IMR-90 (cell line): ENCODE results near the gene DDX20. TPM values are rescaled to one million over a fixed set of nuclear protein-coding genes. Genes with fewer than 3 reads are reported as not detected.

ENCODE experiments used
- ATAC-seq: fragments of 200-7000 bp; cut with Tn5 transposase; 2 replicates; pipeline ENCODE4 v1.9.1; 2020; ENCODE audit warnings: low read depth, mild to moderate bottlenecking, moderate library complexity
- BruUV-seq: library from RNA; stranded (reverse); fragments of 400-500 nt; replicated peaks from 2 replicates; lab custom pipeline; 2021; lab: Mats Ljungman, UMichigan
- CTCF ChIA-PET: fragments of 300-600 bp; formaldehyde crosslinking; extraction: SDS; loops from one replicate; lab custom pipeline; 2021; ENCODE audit warnings: antibody characterized with exemption; lab: Yijun Ruan, JAX
- POLR2A ChIA-PET: fragments of 300-600 bp; sonication (Branson Sonifier 250); formaldehyde crosslinking; loops from one replicate; lab custom pipeline; 2022; ENCODE audit warnings: antibody characterized with exemption; ENCODE audit not compliant: unreplicated experiment; lab: Charles Lee
- DNase-seq: peaks from one replicate; pipeline ENCODE4 v3.0.0; 2013
- H2AFZ ChIP-seq: replicated peaks from 2 replicates; pipeline ENCODE3; 2013; ENCODE audit warnings: low read length, mild to moderate bottlenecking; ENCODE audit not compliant: poor library complexity
- H2AK5ac ChIP-seq: 2 replicates; pipeline ENCODE4 v1.6.1; 2013; ENCODE audit warnings: low read depth, low read length, inconsistent platforms
- H2AK9ac ChIP-seq: replicated peaks from 2 replicates; pipeline ENCODE3; 2013; ENCODE audit warnings: mild to moderate bottlenecking, low read depth, low read length, moderate library complexity; ENCODE audit not compliant: poor library complexity
- H2BK120ac ChIP-seq: 2 replicates; pipeline ENCODE4 v1.6.1; 2013; ENCODE audit warnings: low read depth, low read length, inconsistent platforms
- H2BK15ac ChIP-seq: 3 replicates; pipeline ENCODE4 v1.6.1; 2013; ENCODE audit warnings: low read depth, low read length, inconsistent platforms
- H2BK20ac ChIP-seq: 2 replicates; pipeline ENCODE4 v1.6.1; 2013; ENCODE audit warnings: low read depth, mild to moderate bottlenecking, inconsistent platforms, low read length, moderate library complexity
- H2BK5ac ChIP-seq: 2 replicates; pipeline ENCODE4 v1.6.1; 2013; ENCODE audit warnings: mild to moderate bottlenecking, low read depth, low read length, inconsistent platforms; ENCODE audit not compliant: poor library complexity, severe bottlenecking
- H3K14ac ChIP-seq: replicated peaks from 2 replicates; pipeline ENCODE4 v1.6.1; 2013; ENCODE audit warnings: low read depth, low read length, inconsistent platforms
- H3K18ac ChIP-seq: 2 replicates; pipeline ENCODE4 v1.6.1; 2013; ENCODE audit warnings: low read depth, low read length, control low read depth
- H3K23ac ChIP-seq: 2 replicates; pipeline ENCODE4 v1.6.1; 2013; ENCODE audit warnings: low read depth, low read length, inconsistent platforms
- H3K27ac ChIP-seq: 2 replicates; pipeline ENCODE4 v1.5.1; 2013; ENCODE audit warnings: mild to moderate bottlenecking, control low read depth, low read length; ENCODE audit not compliant: insufficient read depth
- H3K27me3 ChIP-seq: 2 replicates; pipeline ENCODE4 v1.6.1; 2013; ENCODE audit warnings: low read length; ENCODE audit not compliant: control insufficient read depth, insufficient read depth
- H3K36me3 ChIP-seq: 2 replicates; pipeline ENCODE4 v1.6.1; 2013; ENCODE audit warnings: low read length, mixed read lengths; ENCODE audit not compliant: control insufficient read depth, insufficient read depth
- H3K4ac ChIP-seq: 2 replicates; pipeline ENCODE4 v1.6.1; 2013; ENCODE audit warnings: low read depth, low read length, inconsistent platforms
- H3K4me1 ChIP-seq: 2 replicates; pipeline ENCODE4 v1.6.1; 2013; ENCODE audit warnings: low read length, mixed read lengths; ENCODE audit not compliant: control insufficient read depth, insufficient read depth
- H3K4me2 ChIP-seq: 2 replicates; pipeline ENCODE4 v1.6.1; 2013; ENCODE audit warnings: low read depth, mild to moderate bottlenecking, control low read depth, low read length, moderate library complexity
- H3K4me3 ChIP-seq: 2 replicates; pipeline ENCODE4 v1.5.1; 2013; ENCODE audit warnings: low read depth, mild to moderate bottlenecking, control low read depth, low read length, moderate library complexity; ENCODE audit not compliant: insufficient read depth
- H3K56ac ChIP-seq: 2 replicates; pipeline ENCODE4 v1.6.1; 2013; ENCODE audit warnings: low read length, inconsistent platforms; ENCODE audit not compliant: insufficient read depth; ENCODE audit errors: extremely low read depth
- H3K79me1 ChIP-seq, 2 experiments: 2 replicates each; pipeline ENCODE4 v1.6.1; 2013; ENCODE audit warnings: low read length in 2 of 2, inconsistent platforms in 1 of 2, low read depth in 1 of 2
- H3K9ac ChIP-seq: 2 replicates; pipeline ENCODE4 v1.6.1; 2013; ENCODE audit warnings: low read depth, low read length, control low read depth
- H3K9me1 ChIP-seq: 2 replicates; pipeline ENCODE4 v1.6.1; 2013; ENCODE audit warnings: low read length, inconsistent platforms; ENCODE audit not compliant: insufficient read depth
- H3K9me3 ChIP-seq: 2 replicates; pipeline ENCODE4 v1.6.1; 2013; ENCODE audit warnings: low read length; ENCODE audit not compliant: control insufficient read depth, insufficient read depth
- H4K20me1 ChIP-seq: 2 replicates; pipeline ENCODE4 v1.6.1; 2013; ENCODE audit warnings: low read length, inconsistent platforms; ENCODE audit not compliant: insufficient read depth
- H4K5ac ChIP-seq: 2 replicates; pipeline ENCODE4 v1.6.1; 2013; ENCODE audit warnings: mild to moderate bottlenecking, low read depth, low read length, control low read depth
- H4K8ac ChIP-seq, 2 experiments: 2 replicates each; pipeline ENCODE4 v1.6.1; 2013; ENCODE audit warnings: low read depth in 2 of 2, low read length in 2 of 2, control low read depth in 1 of 2, inconsistent platforms in 1 of 2
- H4K91ac ChIP-seq: 2 replicates; pipeline ENCODE4 v1.6.1; 2013; ENCODE audit warnings: low read depth, low read length, inconsistent platforms; ENCODE audit not compliant: insufficient read depth
- BHLHE40 ChIP-seq: fragments of 150-350 bp; IDR thresholded peaks from 2 replicates; pipeline ENCODE4 v1.6.1; 2016; ENCODE audit warnings: mild to moderate bottlenecking, low read depth, low read length
- CEBPB ChIP-seq: IDR thresholded peaks from 2 replicates; pipeline ENCODE4 v1.6.1; 2012; ENCODE audit warnings: low read depth, low read length, improper control_type of control experiment
- CHD1 ChIP-seq: IDR thresholded peaks from 2 replicates; pipeline ENCODE4 v1.6.1; 2012; ENCODE audit warnings: low read depth, low read length, improper control_type of control experiment
- FOS ChIP-seq: fragments of 150-350 bp; IDR thresholded peaks from 2 replicates; pipeline ENCODE4 v1.6.1; 2016; ENCODE audit warnings: low read depth, low read length
- MAFK ChIP-seq: IDR thresholded peaks from 2 replicates; pipeline ENCODE4 v1.6.1; 2012; ENCODE audit warnings: low read depth, low read length, improper control_type of control experiment
- MAZ ChIP-seq: IDR thresholded peaks from 2 replicates; pipeline ENCODE4 v1.6.1; 2012; ENCODE audit warnings: low read depth, mild to moderate bottlenecking, low read length, improper control_type of control experiment, moderate library complexity, borderline replicate concordance
- MXI1 ChIP-seq: IDR thresholded peaks from 2 replicates; pipeline ENCODE4 v1.6.1; 2012; ENCODE audit warnings: low read depth, mild to moderate bottlenecking, low read length, moderate library complexity, borderline replicate concordance
- NFE2L2 ChIP-seq: fragments of 150-350 bp; IDR thresholded peaks from 2 replicates; pipeline ENCODE4 v1.6.1; 2016; ENCODE audit warnings: low read depth, mild to moderate bottlenecking, low read length
- POLR2A ChIP-seq: IDR thresholded peaks from 2 replicates; pipeline ENCODE4 v1.6.1; 2012; ENCODE audit warnings: mild to moderate bottlenecking, low read depth, low read length
- RAD21 ChIP-seq: IDR thresholded peaks from 2 replicates; pipeline ENCODE4 v1.6.1; 2012; ENCODE audit warnings: low read length, improper control_type of control experiment
- RCOR1 ChIP-seq: IDR thresholded peaks from 2 replicates; pipeline ENCODE4 v1.6.1; 2012; ENCODE audit warnings: mild to moderate bottlenecking, low read length, improper control_type of control experiment; ENCODE audit not compliant: insufficient replicate concordance
- RFX5 ChIP-seq: IDR thresholded peaks from 2 replicates; pipeline ENCODE4 v1.8.0; 2012; ENCODE audit warnings: low read depth, mild to moderate bottlenecking, low read length, moderate library complexity
- SMC3 ChIP-seq: fragments of 150-350 bp; IDR thresholded peaks from 2 replicates; pipeline ENCODE4 v1.6.1; 2016; ENCODE audit warnings: low read depth, mild to moderate bottlenecking, antibody characterized with exemption, low read length, moderate library complexity
- WGBS, 2 experiments: methylation state at CpG; one replicate each; pipeline versions ENCODE4 v1.1.5 to v1.1.7; 2013; ENCODE audit warnings: missing lambda C conversion rate in 2 of 2; ENCODE audit not compliant: insufficient read length in 1 of 2; ENCODE audit errors: extremely low coverage in 2 of 2; 5-methylcytosine and 5-hydroxymethylcytosine counted together
- dilution Hi-C: fragments of 300-500 bp; cut with HindIII; formaldehyde crosslinking; loops from one replicate; pipeline ENCODE4 v1.14.3; 2018; ENCODE audit warnings: low sequenced_read_pairs; ENCODE audit not compliant: unreplicated experiment
- in situ Hi-C: fragments of 300-500 bp; cut with MboI; formaldehyde crosslinking; loops from 3 replicates; pipeline ENCODE4 v1.14.3; 2019; ENCODE audit warnings: low sequenced_read_pairs, inconsistent platforms, mixed read lengths
- intact Hi-C: fragments of 100-400 bp; cut with micrococcal nuclease; formaldehyde crosslinking; loops from 2 replicates; pipeline ENCODE4 v1.10.0; 2022
- polyA plus RNA-seq, 3 experiments: library from polyadenylated mRNA; depleted of rRNA; stranded (reverse); fragments of >200 nt; gene quantifications; 2 replicates each; pipeline ENCODE4 v1.2.3, GENCODE V29; 2012; ENCODE audit warnings: low replicate concordance in 1 of 3
- total RNA-seq: library from RNA; depleted of rRNA; stranded (reverse); fragments of >200 nt; gene quantifications from 2 replicates; pipeline ENCODE4 v1.2.3, GENCODE V29; 2012
- TF ChIP-seq, protein P1 (sequence below): fragments of 150-350 bp; IDR thresholded peaks from 2 replicates; pipeline ENCODE4 v1.6.1; 2017; ENCODE audit warnings: mild to moderate bottlenecking, antibody characterized with exemption, low read length, low read depth
- TF ChIP-seq, protein P2 (sequence below): fragments of 150-350 bp; IDR thresholded peaks from 2 replicates; pipeline ENCODE4 v1.6.1; 2016; ENCODE audit warnings: low read depth, mild to moderate bottlenecking, low read length, moderate library complexity, borderline replicate concordance
- TF ChIP-seq, protein P3 (sequence below): conservative IDR thresholded peaks from 2 replicates; pipeline ENCODE4 v1.5.1; 2012; ENCODE audit warnings: mild to moderate bottlenecking, low read depth, low read length, improper control_type of control experiment

The DDX20 gene
- total and polyA plus RNA-seq, 2 of the 4 experiments (the other 2 are of a cell fraction): 5.7 to 10.9 TPM

DNA sequence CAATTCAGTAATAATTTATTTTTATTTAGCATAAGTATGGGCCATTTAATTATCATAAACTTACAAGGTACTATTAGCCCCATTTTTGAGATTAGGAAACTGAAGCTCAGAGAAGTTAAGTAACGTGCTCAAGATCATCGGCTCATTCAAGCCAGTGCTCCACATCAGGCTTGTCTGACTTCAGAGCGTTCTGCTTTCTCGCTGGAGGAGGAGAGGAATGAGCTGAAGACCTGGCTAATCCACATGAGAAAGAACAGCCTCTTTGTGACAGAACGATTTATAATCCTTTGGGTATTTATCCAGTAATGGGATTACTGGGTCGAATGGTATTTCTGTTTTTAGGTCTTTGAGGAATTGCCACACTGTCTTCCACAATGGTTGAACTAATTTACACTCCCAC is 39.7 kb downstream of the DDX20 start:
- ATAC-seq (no peak), DNase-seq (no peak)
- dilution Hi-C loops: no loop called here
- Histone ChIP-seq H2AK5ac (no peak overlapping the region), H2AK9ac (no peak overlapping the region), H3K4me1 (no peaks in the 10 kb centered on the region), H4K8ac (no peak overlapping the region), H3K9me1 (no peaks in the 10 kb centered on the region), H3K4me3 (no peak overlapping the region), H3K9ac (no peak overlapping the region), H2BK5ac (no peak overlapping the region), H3K56ac (no peak overlapping the region), H2BK15ac (no peak overlapping the region), H3K36me3 (no peaks in the 10 kb centered on the region), H3K27me3 (peaks cover 25% of the 10 kb centered on the region), H3K9me3 (no peaks in the 10 kb centered on the region), H3K18ac (no peak overlapping the region), H4K20me1 (no peaks in the 10 kb centered on the region), H3K27ac (no peak overlapping the region), H3K23ac (no peak overlapping the region), H2BK120ac (no peak overlapping the region), H3K4ac (no peak overlapping the region), H2BK20ac (no peak overlapping the region), H4K91ac (no peak overlapping the region), H2AFZ (no peak overlapping the region), H3K4me2 (no peak overlapping the region), H3K14ac (no peak overlapping the region), H3K79me1 (no peaks in the 10 kb centered on the region), H4K5ac (no peak overlapping the region)
- CTCF ChIA-PET: interaction anchor here (0.5 kb wide), 1 partner anchor 449 kb away, joined by 3 read pairs; no protein-coding TSS in a partner anchor
- POLR2A ChIA-PET: no interaction called here
- in situ Hi-C loops: no loop called here
- intact Hi-C loops: no loop called here
- BruUV-seq: no TSS peak
- TF ChIP-seq, protein P1, sequence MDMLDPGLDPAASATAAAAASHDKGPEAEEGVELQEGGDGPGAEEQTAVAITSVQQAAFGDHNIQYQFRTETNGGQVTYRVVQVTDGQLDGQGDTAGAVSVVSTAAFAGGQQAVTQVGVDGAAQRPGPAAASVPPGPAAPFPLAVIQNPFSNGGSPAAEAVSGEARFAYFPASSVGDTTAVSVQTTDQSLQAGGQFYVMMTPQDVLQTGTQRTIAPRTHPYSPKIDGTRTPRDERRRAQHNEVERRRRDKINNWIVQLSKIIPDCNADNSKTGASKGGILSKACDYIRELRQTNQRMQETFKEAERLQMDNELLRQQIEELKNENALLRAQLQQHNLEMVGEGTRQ: no peak
- no peak for TF ChIP-seq RFX5
- TF ChIP-seq MAZ: no peak
- TF ChIP-seq FOS: no peak
- TF ChIP-seq RAD21: no peak
- no peak for TF ChIP-seq BHLHE40
- no peak for TF ChIP-seq MAFK
- no peak for TF ChIP-seq MXI1
- no peak for TF ChIP-seq CEBPB
- no peak for TF ChIP-seq RCOR1
- no peak for TF ChIP-seq CHD1
- TF ChIP-seq, protein P2, sequence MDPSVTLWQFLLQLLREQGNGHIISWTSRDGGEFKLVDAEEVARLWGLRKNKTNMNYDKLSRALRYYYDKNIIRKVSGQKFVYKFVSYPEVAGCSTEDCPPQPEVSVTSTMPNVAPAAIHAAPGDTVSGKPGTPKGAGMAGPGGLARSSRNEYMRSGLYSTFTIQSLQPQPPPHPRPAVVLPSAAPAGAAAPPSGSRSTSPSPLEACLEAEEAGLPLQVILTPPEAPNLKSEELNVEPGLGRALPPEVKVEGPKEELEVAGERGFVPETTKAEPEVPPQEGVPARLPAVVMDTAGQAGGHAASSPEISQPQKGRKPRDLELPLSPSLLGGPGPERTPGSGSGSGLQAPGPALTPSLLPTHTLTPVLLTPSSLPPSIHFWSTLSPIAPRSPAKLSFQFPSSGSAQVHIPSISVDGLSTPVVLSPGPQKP: no peak
- no peak for TF ChIP-seq POLR2A
- TF ChIP-seq, protein P3, sequence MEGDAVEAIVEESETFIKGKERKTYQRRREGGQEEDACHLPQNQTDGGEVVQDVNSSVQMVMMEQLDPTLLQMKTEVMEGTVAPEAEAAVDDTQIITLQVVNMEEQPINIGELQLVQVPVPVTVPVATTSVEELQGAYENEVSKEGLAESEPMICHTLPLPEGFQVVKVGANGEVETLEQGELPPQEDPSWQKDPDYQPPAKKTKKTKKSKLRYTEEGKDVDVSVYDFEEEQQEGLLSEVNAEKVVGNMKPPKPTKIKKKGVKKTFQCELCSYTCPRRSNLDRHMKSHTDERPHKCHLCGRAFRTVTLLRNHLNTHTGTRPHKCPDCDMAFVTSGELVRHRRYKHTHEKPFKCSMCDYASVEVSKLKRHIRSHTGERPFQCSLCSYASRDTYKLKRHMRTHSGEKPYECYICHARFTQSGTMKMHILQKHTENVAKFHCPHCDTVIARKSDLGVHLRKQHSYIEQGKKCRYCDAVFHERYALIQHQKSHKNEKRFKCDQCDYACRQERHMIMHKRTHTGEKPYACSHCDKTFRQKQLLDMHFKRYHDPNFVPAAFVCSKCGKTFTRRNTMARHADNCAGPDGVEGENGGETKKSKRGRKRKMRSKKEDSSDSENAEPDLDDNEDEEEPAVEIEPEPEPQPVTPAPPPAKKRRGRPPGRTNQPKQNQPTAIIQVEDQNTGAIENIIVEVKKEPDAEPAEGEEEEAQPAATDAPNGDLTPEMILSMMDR: no peak
- no peak for TF ChIP-seq SMC3
- no peak for TF ChIP-seq NFE2L2
- WGBS, 2 experiments: no CpG with 5 or more reads among the region's 6 CpGs
